Thyroid gland (tissue), 4 donors: Measurements from ENCODE around the gene TGFB3.

Experiments
- POLR2A ChIP-seq, 2 donors: fragments of 450-650 bp; IDR thresholded peaks; one replicate each; pipeline ENCODE4 v1.6.1; 2017; ENCODE audit warnings: antibody characterized with exemption in 2 of 2, mild to moderate bottlenecking in 2 of 2, moderate library complexity in 1 of 2
- TF ChIP-seq, protein P1 (sequence below), 6 experiments: fragments of 200-600 bp in 3 of 6; fragments of 450-650 bp in 3 of 6; sonication (generic) in 3 of 6; IDR thresholded peaks; one replicate each; pipeline ENCODE4 v1.5.1; 2016 to 2019; ENCODE audit warnings: antibody characterized with exemption in 6 of 6, mild to moderate bottlenecking in 2 of 6, inconsistent platforms in 1 of 6, moderate library complexity in 1 of 6

DNA sequence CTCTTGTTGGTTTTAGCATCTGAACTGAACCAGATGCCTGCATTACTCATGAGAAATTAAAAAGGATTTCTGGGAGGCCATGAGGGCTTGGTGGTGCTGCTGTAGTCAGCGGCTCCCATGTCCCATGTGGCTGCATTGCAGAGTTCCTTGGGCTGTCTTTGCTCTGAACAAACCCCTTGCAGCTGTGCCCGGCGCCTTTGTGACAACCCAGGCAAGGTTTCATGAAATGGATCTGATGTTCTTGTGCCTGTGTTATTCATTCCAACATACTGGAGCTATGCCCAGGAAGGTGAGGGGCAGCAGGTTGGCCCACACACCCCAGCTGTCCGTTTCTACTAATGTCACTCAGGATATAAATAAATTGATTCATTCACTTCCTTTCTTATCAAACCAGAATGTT is 40.8 kb downstream of the TGFB3 start:
- TF ChIP-seq, protein P1, sequence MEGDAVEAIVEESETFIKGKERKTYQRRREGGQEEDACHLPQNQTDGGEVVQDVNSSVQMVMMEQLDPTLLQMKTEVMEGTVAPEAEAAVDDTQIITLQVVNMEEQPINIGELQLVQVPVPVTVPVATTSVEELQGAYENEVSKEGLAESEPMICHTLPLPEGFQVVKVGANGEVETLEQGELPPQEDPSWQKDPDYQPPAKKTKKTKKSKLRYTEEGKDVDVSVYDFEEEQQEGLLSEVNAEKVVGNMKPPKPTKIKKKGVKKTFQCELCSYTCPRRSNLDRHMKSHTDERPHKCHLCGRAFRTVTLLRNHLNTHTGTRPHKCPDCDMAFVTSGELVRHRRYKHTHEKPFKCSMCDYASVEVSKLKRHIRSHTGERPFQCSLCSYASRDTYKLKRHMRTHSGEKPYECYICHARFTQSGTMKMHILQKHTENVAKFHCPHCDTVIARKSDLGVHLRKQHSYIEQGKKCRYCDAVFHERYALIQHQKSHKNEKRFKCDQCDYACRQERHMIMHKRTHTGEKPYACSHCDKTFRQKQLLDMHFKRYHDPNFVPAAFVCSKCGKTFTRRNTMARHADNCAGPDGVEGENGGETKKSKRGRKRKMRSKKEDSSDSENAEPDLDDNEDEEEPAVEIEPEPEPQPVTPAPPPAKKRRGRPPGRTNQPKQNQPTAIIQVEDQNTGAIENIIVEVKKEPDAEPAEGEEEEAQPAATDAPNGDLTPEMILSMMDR (IDR thresholded peaks at IDR 0.05): no peak
- no peak for TF ChIP-seq POLR2A (IDR thresholded peaks at IDR 0.05)
